NB4 (cell line): Measurements from ENCODE around the gene SCAF4.

Experiments used
- DNase-seq: peaks from one replicate; pipeline ENCODE4 v3.0.0; 2010; ENCODE audit warnings: low read depth
- H3K4me3 ChIP-seq: one replicate; pipeline ENCODE4 v1.5.1; 2011; ENCODE audit warnings: mild to moderate bottlenecking, low read depth, low read length, moderate library complexity
- MYC ChIP-seq: IDR thresholded peaks from 2 replicates; pipeline ENCODE4 v1.6.1; 2011; ENCODE audit warnings: low read depth, low read length
- POLR2A ChIP-seq: IDR thresholded peaks from 2 replicates; pipeline ENCODE4 v1.6.1; 2011; ENCODE audit warnings: mild to moderate bottlenecking; ENCODE audit not compliant: insufficient read length; ENCODE audit errors: extremely low read depth
- TF ChIP-seq, protein P1 (sequence below): IDR thresholded peaks from one replicate; pipeline ENCODE4 v1.5.1; 2012; ENCODE audit warnings: low read depth, low read length
- TF ChIP-seq, protein P2 (sequence below): IDR thresholded peaks from 2 replicates; pipeline ENCODE4 v1.6.1; 2011; ENCODE audit warnings: low read depth, low read length

Gene SCAF4

GRCh38 chr21:31663584-31664249 is 68.2 kb downstream of the SCAF4 start:
- no peak for DNase-seq
- no peak overlapping the region for H3K4me3 ChIP-seq
- TF ChIP-seq POLR2A (no peak), MYC (no peak)
- TF ChIP-seq, protein P1, sequence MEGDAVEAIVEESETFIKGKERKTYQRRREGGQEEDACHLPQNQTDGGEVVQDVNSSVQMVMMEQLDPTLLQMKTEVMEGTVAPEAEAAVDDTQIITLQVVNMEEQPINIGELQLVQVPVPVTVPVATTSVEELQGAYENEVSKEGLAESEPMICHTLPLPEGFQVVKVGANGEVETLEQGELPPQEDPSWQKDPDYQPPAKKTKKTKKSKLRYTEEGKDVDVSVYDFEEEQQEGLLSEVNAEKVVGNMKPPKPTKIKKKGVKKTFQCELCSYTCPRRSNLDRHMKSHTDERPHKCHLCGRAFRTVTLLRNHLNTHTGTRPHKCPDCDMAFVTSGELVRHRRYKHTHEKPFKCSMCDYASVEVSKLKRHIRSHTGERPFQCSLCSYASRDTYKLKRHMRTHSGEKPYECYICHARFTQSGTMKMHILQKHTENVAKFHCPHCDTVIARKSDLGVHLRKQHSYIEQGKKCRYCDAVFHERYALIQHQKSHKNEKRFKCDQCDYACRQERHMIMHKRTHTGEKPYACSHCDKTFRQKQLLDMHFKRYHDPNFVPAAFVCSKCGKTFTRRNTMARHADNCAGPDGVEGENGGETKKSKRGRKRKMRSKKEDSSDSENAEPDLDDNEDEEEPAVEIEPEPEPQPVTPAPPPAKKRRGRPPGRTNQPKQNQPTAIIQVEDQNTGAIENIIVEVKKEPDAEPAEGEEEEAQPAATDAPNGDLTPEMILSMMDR, result no peak
- TF ChIP-seq, protein P2, sequence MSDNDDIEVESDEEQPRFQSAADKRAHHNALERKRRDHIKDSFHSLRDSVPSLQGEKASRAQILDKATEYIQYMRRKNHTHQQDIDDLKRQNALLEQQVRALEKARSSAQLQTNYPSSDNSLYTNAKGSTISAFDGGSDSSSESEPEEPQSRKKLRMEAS, result no peak

- DNase-seq, result no peak
- TF ChIP-seq MYC (no peak), POLR2A (no peak)
- TF ChIP-seq, protein P1, result no peak
- TF ChIP-seq, protein P2, result no peak
- H3K4me3 ChIP-seq, result peak overlapping the region; percentile 92
These were observed 71.3 kb downstream of the SCAF4 start for GRCh38 chr21:31660591-31660990.

- DNase-seq, result no peak
- peak overlapping the region; percentile 92 for H3K4me3 ChIP-seq
- TF ChIP-seq, protein P1, result no peak
- TF ChIP-seq, protein P2, result no peak
- no peak for TF ChIP-seq MYC
- TF ChIP-seq POLR2A, result no peak
These were observed 71.7 kb downstream of the SCAF4 start for GRCh38 chr21:31660259-31660565.

- TF ChIP-seq MYC (peak; percentile 89), POLR2A (peak; percentile 98)
- TF ChIP-seq, protein P2, result peak; percentile 73
- TF ChIP-seq, protein P1, result no peak
- DNase-seq, result peak; percentile 94
- H3K4me3 ChIP-seq, result peak within 1 kb of the TSS; percentile 92
These were observed 72.2 kb downstream of the SCAF4 start, which contains the start of gene SOD1 for GRCh38 chr21:31659536-31660258. TSS of gene SOD1 (plus strand) at chr21:31659693. CDS start at chr21:31659770, 77 bp downstream.

DNA sequence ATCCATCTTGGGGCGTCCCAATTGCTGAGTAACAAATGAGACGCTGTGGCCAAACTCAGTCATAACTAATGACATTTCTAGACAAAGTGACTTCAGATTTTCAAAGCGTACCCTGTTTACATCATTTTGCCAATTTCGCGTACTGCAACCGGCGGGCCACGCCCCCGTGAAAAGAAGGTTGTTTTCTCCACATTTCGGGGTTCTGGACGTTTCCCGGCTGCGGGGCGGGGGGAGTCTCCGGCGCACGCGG is 72.7 kb downstream of the SCAF4 start:
- DNase-seq, result no peak
- H3K4me3 ChIP-seq, result peak overlapping the region; percentile 45
- TF ChIP-seq MYC (no peak), POLR2A (no peak)
- TF ChIP-seq, protein P1, result no peak
- TF ChIP-seq, protein P2, result no peak
